HL-60 (cell line): ENCODE measurements around the gene RHOJ.

Experiments
- GABPA ChIP-seq: IDR thresholded peaks from 2 replicates; pipeline ENCODE4 v1.6.1; 2012; ENCODE audit warnings: low read depth
- POLR2AphosphoS5 ChIP-seq: IDR thresholded peaks from 2 replicates; pipeline ENCODE4 v1.6.1; 2012; ENCODE audit warnings: low read depth
- REST ChIP-seq: IDR thresholded peaks from 2 replicates; pipeline ENCODE4 v1.6.1; 2012; ENCODE audit warnings: low read depth; ENCODE audit not compliant: insufficient replicate concordance
- SPI1 ChIP-seq: IDR thresholded peaks from 2 replicates; pipeline ENCODE4 v1.6.1; 2012; ENCODE audit warnings: low read depth, mild to moderate bottlenecking, borderline replicate concordance
- TF ChIP-seq, protein P1 (sequence below): IDR thresholded peaks from one replicate; pipeline ENCODE4 v1.5.1; 2011; ENCODE audit warnings: low read length, control low read depth, inconsistent platforms; ENCODE audit not compliant: insufficient read depth

GRCh38 chr14:63266106-63266505 lies 61.9 kb downstream of the RHOJ start:
- TF ChIP-seq, protein P1, sequence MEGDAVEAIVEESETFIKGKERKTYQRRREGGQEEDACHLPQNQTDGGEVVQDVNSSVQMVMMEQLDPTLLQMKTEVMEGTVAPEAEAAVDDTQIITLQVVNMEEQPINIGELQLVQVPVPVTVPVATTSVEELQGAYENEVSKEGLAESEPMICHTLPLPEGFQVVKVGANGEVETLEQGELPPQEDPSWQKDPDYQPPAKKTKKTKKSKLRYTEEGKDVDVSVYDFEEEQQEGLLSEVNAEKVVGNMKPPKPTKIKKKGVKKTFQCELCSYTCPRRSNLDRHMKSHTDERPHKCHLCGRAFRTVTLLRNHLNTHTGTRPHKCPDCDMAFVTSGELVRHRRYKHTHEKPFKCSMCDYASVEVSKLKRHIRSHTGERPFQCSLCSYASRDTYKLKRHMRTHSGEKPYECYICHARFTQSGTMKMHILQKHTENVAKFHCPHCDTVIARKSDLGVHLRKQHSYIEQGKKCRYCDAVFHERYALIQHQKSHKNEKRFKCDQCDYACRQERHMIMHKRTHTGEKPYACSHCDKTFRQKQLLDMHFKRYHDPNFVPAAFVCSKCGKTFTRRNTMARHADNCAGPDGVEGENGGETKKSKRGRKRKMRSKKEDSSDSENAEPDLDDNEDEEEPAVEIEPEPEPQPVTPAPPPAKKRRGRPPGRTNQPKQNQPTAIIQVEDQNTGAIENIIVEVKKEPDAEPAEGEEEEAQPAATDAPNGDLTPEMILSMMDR, result no peak
- TF ChIP-seq POLR2AphosphoS5, result no peak
- TF ChIP-seq REST, result no peak
- no peak for TF ChIP-seq GABPA
- TF ChIP-seq SPI1, result no peak
